ENCODE data around the gene MPND. TPM values are rescaled to one million over a fixed set of nuclear protein-coding genes. Genes with fewer than 3 reads are reported as not detected.
A peak's percentile ranks its signal among the peaks of the same experiment; 100 is the strongest.

Gene MPND
- total and polyA plus RNA-seq, 10 of the 15 experiments (the other 5 are each of a cell fraction or from before 2014, with no cell fraction given): 0.79 to 18.3 (median 6.0) TPM

DNA sequence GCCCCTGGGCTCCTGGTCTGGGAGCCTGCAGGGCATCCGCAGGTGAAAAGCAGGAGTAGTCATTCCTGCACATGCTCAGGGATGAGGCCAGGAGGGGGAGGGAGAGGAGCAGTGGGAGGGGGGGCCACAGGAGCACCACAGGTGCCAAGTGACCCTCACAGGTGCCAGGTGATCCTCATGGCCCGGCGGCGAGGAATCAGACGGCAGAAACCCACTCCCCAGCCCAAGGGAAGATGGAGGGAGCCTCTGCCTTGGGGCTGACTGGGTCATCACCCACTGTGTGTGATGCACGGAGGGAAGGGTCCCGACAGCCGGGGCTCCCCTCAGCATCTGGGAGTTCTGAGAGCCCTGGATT lies 29.6 kb downstream of the MPND start:
- ChIA-PET RAD21 (ENCODE audit: unreplicated experiment) (no interaction called here), CTCF (interaction anchor here (0.6 to 1.4 kb wide), 2 partner anchors 21 to 1400 kb away, joined by 3 read pairs; no protein-coding TSS in a partner anchor), SMC1A (ENCODE audit: uncharacterized antibody, unreplicated experiment) (no interaction called here), POLR2A (no interaction called here)
- Histone ChIP-seq H4K20me1 (ENCODE audit: control insufficient read depth, insufficient read depth) (no peaks in the 10 kb centered on the region), H3K4me2 (ENCODE audit: control insufficient read depth, insufficient read depth) (peak overlapping the region; percentile 42; the same call in 1 of the 2 replicates), H3K9ac (ENCODE audit: control insufficient read depth, insufficient read depth, low read length) (no peak overlapping the region), H3K4me3 (no peak overlapping the region), H2AFZ (ENCODE audit: control insufficient read depth, low read depth, low read length) (no peak overlapping the region), H3K36me3 (ENCODE audit: control insufficient read depth in 2 of 2, insufficient read depth in 2 of 2, low read length in 1 of 2) (peaks cover 12 to 19% of the 10 kb centered on the region in 2 experiments; a peak in 3 of 4 replicates), H3K79me2 (ENCODE audit: control insufficient read depth, insufficient read depth, low read length) (peaks cover 96% of the 10 kb centered on the region), H3K4me1 (ENCODE audit: control insufficient read depth, insufficient read depth, low read length) (peaks cover 91% of the 10 kb centered on the region), H3K27ac (ENCODE audit: control insufficient read depth, insufficient read depth) (peak overlapping the region; percentile 24), H3K9me3 (replicated peaks; ENCODE audit: control insufficient read depth, insufficient read depth, low read length) (no peaks in the 10 kb centered on the region), H3K27me3 (replicated peaks in 1 of 2; ENCODE audit: control insufficient read depth in 2 of 2, insufficient read depth in 2 of 2, low read length in 1 of 2) (no peaks in the 10 kb centered on the region)
- intact Hi-C loops (cut with micrococcal nuclease; ENCODE audit: unreplicated experiment): no loop called here
- BruUV-seq (replicated peaks): no TSS peak
- FAIRE-seq (no peak), DNase-seq (ENCODE audit: low read depth, low spot score) (no peak), ATAC-seq (no peak)
- WGBS (ENCODE audit: insufficient coverage, insufficient replicate concordance, low lambda C conversion rate, missing lambda C conversion rate): 78% methylated on average over 8 of the region's 8 CpGs
- TF ChIP-seq KAT2A (conservative IDR thresholded peaks at IDR 0.05; ENCODE audit: control insufficient read depth, low read depth, low read length) (no peak), NRF1 (conservative IDR thresholded peaks at IDR 0.05; ENCODE audit: low read depth, low read length) (no peak), TCF7 (IDR thresholded peaks at IDR 0.05; ENCODE audit: borderline replicate concordance) (no peak), PAX5 (IDR thresholded peaks at IDR 0.05; ENCODE audit: borderline replicate concordance, low read depth, low read length) (no peak), ZBTB33 (IDR thresholded peaks at IDR 0.05) (no peak), MYC (IDR thresholded peaks at IDR 0.05; ENCODE audit: insufficient read depth, insufficient read length, insufficient replicate concordance, low read length, severe bottlenecking) (no peak), RAD21 (IDR thresholded peaks at IDR 0.05; ENCODE audit: insufficient read depth, low read depth, low read length) (no peak), ZNF384 (IDR thresholded peaks at IDR 0.05; ENCODE audit: borderline replicate concordance, low read depth, low read length) (no peak), PBX3 (IDR thresholded peaks at IDR 0.05; ENCODE audit: insufficient replicate concordance, low read depth, low read length) (no peak), SMAD5 (IDR thresholded peaks at IDR 0.05; ENCODE audit: low read depth) (no peak), ETV6 (conservative IDR thresholded peaks at IDR 0.05 in 1 of 2, IDR thresholded peaks at IDR 0.05 in 1 of 2; ENCODE audit: borderline replicate concordance in 1 of 2, low read depth in 1 of 2) (no peak), FOXM1 (IDR thresholded peaks at IDR 0.05; ENCODE audit: low read depth, low read length) (no peak)
- TF ChIP-seq, protein P1, sequence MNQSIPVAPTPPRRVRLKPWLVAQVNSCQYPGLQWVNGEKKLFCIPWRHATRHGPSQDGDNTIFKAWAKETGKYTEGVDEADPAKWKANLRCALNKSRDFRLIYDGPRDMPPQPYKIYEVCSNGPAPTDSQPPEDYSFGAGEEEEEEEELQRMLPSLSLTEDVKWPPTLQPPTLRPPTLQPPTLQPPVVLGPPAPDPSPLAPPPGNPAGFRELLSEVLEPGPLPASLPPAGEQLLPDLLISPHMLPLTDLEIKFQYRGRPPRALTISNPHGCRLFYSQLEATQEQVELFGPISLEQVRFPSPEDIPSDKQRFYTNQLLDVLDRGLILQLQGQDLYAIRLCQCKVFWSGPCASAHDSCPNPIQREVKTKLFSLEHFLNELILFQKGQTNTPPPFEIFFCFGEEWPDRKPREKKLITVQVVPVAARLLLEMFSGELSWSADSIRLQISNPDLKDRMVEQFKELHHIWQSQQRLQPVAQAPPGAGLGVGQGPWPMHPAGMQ (IDR thresholded peaks at IDR 0.05; ENCODE audit: borderline replicate concordance): no peak
- TF ChIP-seq, protein P2, sequence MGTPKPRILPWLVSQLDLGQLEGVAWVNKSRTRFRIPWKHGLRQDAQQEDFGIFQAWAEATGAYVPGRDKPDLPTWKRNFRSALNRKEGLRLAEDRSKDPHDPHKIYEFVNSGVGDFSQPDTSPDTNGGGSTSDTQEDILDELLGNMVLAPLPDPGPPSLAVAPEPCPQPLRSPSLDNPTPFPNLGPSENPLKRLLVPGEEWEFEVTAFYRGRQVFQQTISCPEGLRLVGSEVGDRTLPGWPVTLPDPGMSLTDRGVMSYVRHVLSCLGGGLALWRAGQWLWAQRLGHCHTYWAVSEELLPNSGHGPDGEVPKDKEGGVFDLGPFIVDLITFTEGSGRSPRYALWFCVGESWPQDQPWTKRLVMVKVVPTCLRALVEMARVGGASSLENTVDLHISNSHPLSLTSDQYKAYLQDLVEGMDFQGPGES (IDR thresholded peaks at IDR 0.05): no peak
- in situ Hi-C loops (cut with MboI): no loop called here

Measured in GM12878 (cell line).